Measurements from ENCODE around the gene POLR1E.
"Not testable (repeated sequence)": the region's sequence is repeated elsewhere in the genome, so short reads cannot be mapped to it uniquely, and the experiment has no call there.

Gene POLR1E

DNA sequence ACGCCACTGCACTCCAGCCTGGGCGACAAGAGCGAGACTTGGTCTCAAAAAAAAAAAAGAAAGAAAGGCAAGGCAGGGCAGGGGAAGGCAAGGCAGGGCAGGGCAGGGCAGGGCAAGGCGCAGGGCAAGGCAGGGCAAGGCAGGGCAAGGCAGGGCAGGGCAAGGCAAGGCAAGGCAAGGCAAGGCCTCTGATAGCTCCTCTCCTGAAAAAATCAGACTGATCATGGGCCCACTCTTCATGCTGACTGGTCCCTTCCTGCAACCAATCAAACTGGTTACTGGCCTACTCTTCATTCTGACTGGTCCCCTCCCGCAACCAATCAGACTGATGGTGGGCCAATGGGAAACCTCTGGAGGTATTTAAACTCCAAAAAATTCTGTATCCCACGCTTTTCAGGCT, 17.1 kb upstream of the POLR1E start:
- Histone ChIP-seq H3K4me1 (ENCODE audit: low read length) (peaks cover 9% of the 10 kb centered on the region), H2AFZ (ENCODE audit: low read depth, low read length) (no peak overlapping the region), H3K4me3 (ENCODE audit: low read length) (no peak overlapping the region), H3K9ac (ENCODE audit: low read length) (no peak overlapping the region), H4K20me1 (ENCODE audit: insufficient read depth, low read length) (peaks cover 7% of the 10 kb centered on the region; the same call in 1 of the 2 replicates), H3K79me2 (ENCODE audit: low read length) (peaks cover 13% of the 10 kb centered on the region), H3K27ac (ENCODE audit: low read length) (no peak overlapping the region), H3K9me3 (ENCODE audit: insufficient read depth, low read length) (no peaks in the 10 kb centered on the region), H3K4me2 (ENCODE audit: low read length) (no peak overlapping the region), H3K36me3 (replicated peaks; ENCODE audit: low read depth, low read length) (no peaks in the 10 kb centered on the region), H3K27me3 (ENCODE audit: low read depth, low read length) (no peaks in the 10 kb centered on the region)
- no peak for TF ChIP-seq EZH2phosphoT487 (IDR thresholded peaks at IDR 0.05; ENCODE audit: low read depth)
- TF ChIP-seq CTCF (IDR thresholded peaks at IDR 0.05; ENCODE audit: low read depth, low read length): no peak

DNA sequence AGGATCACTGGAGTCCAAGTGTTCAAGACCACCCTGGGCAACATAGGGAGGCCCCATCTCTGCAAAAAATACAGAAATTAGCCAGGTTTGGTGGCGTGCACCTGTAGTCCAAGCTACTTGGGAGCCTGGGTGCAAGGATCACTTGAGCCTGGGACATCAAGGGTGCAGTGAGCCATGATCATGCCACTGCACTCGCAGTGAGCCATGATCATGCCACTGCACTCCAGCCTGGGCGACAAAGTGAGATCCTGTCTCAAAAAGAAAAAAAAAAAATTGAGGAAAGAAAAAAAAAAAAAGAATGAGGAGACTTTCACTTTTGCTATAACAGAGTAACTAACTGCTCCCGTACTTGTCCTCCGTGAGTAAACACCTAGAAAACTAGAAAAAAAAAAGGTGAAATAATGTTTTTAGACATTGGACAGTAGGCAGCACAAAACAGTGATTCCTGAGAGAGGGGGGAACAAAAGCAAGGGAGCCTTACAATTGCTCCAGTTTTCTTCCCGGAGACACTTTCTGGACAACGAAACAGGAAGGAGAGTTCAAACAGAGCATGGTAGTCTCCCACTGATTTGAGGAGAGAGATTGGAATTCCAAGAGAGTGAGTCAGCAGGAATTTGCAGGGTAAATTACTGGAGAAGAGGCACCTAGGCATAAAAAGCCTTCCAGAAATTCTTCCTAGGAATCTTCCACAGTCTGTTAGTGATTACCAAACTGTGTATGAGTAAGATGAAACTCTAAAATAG, 13.6 kb upstream of the POLR1E start:
- Histone ChIP-seq H3K9me3 (ENCODE audit: insufficient read depth, low read length) (peaks cover 14% of the 10 kb centered on the region), H3K27ac (ENCODE audit: low read length) (no peak overlapping the region), H3K36me3 (replicated peaks; ENCODE audit: low read depth, low read length) (no peaks in the 10 kb centered on the region), H3K79me2 (ENCODE audit: low read length) (no peaks in the 10 kb centered on the region), H3K27me3 (ENCODE audit: low read depth, low read length) (no peaks in the 10 kb centered on the region), H3K4me2 (ENCODE audit: low read length) (peak overlapping the region; percentile 8), H2AFZ (ENCODE audit: low read depth, low read length) (no peak overlapping the region), H4K20me1 (ENCODE audit: insufficient read depth, low read length) (no peaks in the 10 kb centered on the region), H3K4me3 (ENCODE audit: low read length) (no peak overlapping the region; the same call in 1 of the 2 replicates), H3K9ac (ENCODE audit: low read length) (no peak overlapping the region), H3K4me1 (ENCODE audit: low read length) (peaks cover 1% of the 10 kb centered on the region)
- TF ChIP-seq EZH2phosphoT487 (IDR thresholded peaks at IDR 0.05; ENCODE audit: low read depth): no peak
- TF ChIP-seq CTCF (IDR thresholded peaks at IDR 0.05; ENCODE audit: low read depth, low read length): no peak

- Histone ChIP-seq H3K4me1 (ENCODE audit: low read length) (peaks cover 16% of the 10 kb centered on the region), H3K9me3 (ENCODE audit: insufficient read depth, low read length) (peaks cover 14% of the 10 kb centered on the region)
- H3K4me2 ChIP-seq (ENCODE audit: low read length); H2AFZ ChIP-seq (ENCODE audit: low read depth, low read length); H3K27me3 ChIP-seq (ENCODE audit: low read depth, low read length); H3K27ac ChIP-seq (ENCODE audit: low read length); H3K4me3 ChIP-seq (ENCODE audit: low read length); H3K9ac ChIP-seq (ENCODE audit: low read length); H3K36me3 ChIP-seq (replicated peaks; ENCODE audit: low read depth, low read length); H4K20me1 ChIP-seq (ENCODE audit: insufficient read depth, low read length); H3K79me2 ChIP-seq (ENCODE audit: low read length): not testable (repeated sequence)
Observed at GRCh38 chr9:37473982-37474381, 11.8 kb upstream of the POLR1E start.

- no peaks in the 10 kb centered on the region for H3K36me3 ChIP-seq (replicated peaks; ENCODE audit: low read depth, low read length)
- TF ChIP-seq CTCF (IDR thresholded peaks at IDR 0.05; ENCODE audit: low read depth, low read length): no peak
- no peak for TF ChIP-seq EZH2phosphoT487 (IDR thresholded peaks at IDR 0.05; ENCODE audit: low read depth)
- H3K27me3 ChIP-seq (ENCODE audit: low read depth, low read length): peaks cover 4% of the 10 kb centered on the region; the same call in 1 of the 2 replicates
- no peak overlapping the region for H3K27ac ChIP-seq (ENCODE audit: low read length)
- H3K9me3 ChIP-seq (ENCODE audit: insufficient read depth, low read length): peaks cover 14% of the 10 kb centered on the region
- no peak overlapping the region for H3K4me2 ChIP-seq (ENCODE audit: low read length)
- no peak overlapping the region for H2AFZ ChIP-seq (ENCODE audit: low read depth, low read length)
- H3K4me3 ChIP-seq (ENCODE audit: low read length): no peak overlapping the region
- H3K9ac ChIP-seq (ENCODE audit: low read length): no peak overlapping the region
- peaks cover 16% of the 10 kb centered on the region for H3K4me1 ChIP-seq (ENCODE audit: low read length)
- no peaks in the 10 kb centered on the region for H3K79me2 ChIP-seq (ENCODE audit: low read length)
- no peaks in the 10 kb centered on the region for H4K20me1 ChIP-seq (ENCODE audit: insufficient read depth, low read length)
Observed at GRCh38 chr9:37474438-37474837, 11.3 kb upstream of the POLR1E start.

Measured in OCI-LY3 (cell line).